Measurements from ENCODE around the gene PCNP.
A peak's percentile ranks its signal among the peaks of the same experiment; 100 is the strongest.
"Not testable (repeated sequence)": the region's sequence is repeated elsewhere in the genome, so short reads cannot be mapped to it uniquely, and the experiment has no call there.

The PCNP gene

DNA sequence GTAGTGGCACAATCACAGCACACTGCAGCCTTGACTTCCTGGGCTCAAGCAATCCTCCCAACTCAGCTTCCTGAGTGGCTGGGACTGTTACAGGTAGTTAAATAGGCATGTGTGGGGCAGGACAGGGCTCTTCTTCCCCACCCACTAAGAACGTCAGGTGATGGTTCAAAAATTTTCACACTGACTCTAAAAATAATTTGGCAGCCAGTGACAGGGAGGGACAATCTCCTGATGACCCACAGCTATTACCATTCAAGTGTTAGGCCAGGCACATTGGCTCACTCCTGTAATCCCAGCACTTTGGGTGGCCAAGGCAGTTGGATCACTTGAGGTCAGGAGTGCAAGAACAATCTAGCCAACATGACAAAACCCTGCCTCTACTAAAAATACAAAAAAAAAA is 24.5 kb upstream of the PCNP start:
- ATAC-seq (no peak), DNase-seq (no peak)
- Mint-ChIP-seq H3K4me3 (no peak overlapping the region), H3K27me3 (no peaks in the 10 kb centered on the region), H3K27ac (no peak overlapping the region), H3K9me3 (peaks cover 0 to 5% of the 10 kb centered on the region in 2 donors), H3K4me1 (peaks cover under 1% of the 10 kb centered on the region)

DNA sequence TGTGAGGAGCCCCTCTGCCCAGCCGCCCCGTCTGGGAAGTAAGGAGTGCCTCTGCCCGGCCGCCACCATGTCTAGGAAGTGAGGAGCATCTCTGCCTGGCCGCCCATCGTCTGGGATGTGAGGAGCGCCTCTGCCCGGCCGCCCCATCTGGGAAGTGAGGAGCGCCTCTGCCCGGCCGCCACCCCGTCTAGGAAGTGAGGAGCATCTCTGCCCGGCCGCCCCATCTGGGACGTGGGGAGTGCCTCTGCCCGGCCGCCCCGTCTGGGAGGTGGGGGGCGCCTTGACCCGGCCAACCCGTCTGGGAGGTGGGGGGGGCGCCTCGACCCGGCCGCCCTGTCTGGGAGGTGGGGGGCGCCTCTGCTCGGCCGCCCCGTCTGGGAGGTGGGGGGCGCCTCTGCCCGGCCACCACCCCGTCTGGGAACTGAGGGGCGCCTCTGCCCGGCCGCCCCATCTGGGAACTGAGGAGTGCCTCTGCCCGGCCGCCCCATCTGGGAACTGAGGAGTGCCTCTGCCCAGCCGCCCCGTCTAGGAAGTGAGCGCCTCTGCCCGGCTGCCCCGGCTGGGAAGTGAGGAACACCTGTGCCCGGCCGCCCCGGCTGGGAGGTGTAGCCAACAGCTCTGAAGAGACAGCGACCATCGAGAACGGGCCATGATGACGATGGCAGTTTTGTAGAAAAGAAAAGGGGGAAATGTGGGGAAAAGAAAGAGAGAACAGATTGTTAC is 22.5 kb upstream of the PCNP start:
- not testable (repeated sequence) for H3K9me3 Mint-ChIP-seq, H3K4me3 Mint-ChIP-seq, H3K4me1 Mint-ChIP-seq, DNase-seq, H3K27me3 Mint-ChIP-seq
- ATAC-seq, result peak; percentile 82
- H3K27ac Mint-ChIP-seq, result peak overlapping the region in 1 of 2 donors; percentile 12

DNA sequence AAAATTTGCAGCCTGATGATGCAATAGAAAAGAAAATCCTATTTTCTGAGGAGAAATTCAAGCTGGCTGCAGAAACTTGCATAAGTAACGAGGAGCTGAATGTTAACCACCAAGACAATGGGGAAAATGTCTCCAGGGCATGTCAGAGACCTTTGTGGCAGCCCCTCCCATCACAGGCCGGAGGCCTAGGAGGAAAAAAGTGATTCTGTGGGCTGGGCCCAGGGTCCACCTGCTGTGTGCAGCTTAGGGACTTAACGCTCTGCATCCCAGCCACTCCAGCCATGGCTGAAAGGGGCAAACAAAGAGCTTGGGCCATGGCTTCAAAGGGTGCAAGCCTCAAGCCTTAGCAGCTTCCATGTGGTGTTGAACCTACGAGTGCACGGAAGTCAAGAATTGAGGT is 20.6 kb upstream of the PCNP start:
- ATAC-seq, DNase-seq, H3K27me3 Mint-ChIP-seq, H3K4me1 Mint-ChIP-seq, H3K4me3 Mint-ChIP-seq, H3K27ac Mint-ChIP-seq, H3K9me3 Mint-ChIP-seq: not testable (repeated sequence)

DNA sequence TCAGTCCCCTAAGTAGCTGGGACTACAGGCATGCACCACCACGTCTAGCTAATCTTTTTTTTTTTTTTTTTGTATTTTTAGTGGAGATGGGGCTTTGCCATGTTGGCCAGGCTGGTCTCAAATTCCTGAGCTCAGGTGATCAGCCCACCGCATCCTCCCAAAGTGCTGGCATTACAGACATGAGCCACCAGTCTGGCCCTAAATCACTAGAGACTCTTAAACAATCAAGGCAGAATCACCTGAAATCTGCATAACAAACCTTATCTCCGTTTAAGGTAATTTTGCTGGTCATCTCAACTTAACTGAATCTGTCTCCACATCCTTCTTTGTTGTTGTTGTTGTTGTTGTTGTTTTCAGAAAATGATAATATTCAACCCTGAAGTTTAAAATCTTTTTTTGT is 17.9 kb upstream of the PCNP start:
- Mint-ChIP-seq H3K4me3 (no peak overlapping the region), H3K4me1 (peaks cover 8% of the 10 kb centered on the region), H3K27ac (no peak overlapping the region), H3K9me3 (peaks cover 0 to 5% of the 10 kb centered on the region in 2 donors), H3K27me3 (peaks cover 8% of the 10 kb centered on the region)
- no peak for DNase-seq
- ATAC-seq, result no peak

DNA sequence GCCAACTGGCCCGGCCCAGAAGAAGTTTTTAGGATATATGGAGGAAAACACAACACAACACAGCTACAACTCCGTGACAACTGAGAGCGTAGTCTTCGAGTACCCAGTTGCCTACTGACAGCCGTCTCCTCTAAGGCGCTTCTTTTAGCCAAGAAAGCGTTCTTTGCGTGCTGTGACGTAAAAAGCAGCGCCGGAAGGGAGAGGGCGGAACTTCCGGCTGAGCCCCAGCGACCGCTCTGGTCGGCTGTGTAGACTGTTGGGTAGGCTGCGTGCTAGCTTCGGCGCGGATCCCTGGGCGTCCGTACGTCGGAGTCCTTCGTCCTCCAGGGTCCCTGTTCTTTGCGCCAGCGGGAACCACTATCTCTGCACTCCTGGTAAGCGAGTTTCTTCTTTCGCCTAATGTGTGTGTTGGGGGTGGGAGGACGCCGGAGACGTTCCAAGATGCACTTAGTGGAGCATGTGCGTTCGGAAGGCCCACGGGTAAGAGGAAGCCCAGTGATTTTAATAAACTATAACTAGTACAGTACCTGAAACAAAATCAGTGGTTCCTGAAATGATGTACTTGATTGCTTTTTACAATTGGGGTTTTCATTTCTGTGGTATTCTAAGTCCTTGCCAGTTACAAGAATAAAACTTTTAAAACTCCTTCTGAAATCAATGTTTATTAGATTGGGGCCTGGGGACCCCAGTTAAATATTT is 12.2 kb upstream of the PCNP start, which contains the start of gene TRMT10C:
TRMT10C (plus strand) TSS at position 239 of the 699 bp plus-strand sequence. CDS start 2,914 bp downstream, outside the sequence.
- peaks cover 4% of the 10 kb centered on the region for H3K27me3 Mint-ChIP-seq
- peak; percentile 99 for ATAC-seq
- peaks cover 37% of the 10 kb centered on the region for H3K4me1 Mint-ChIP-seq
- H3K4me3 Mint-ChIP-seq, result peak within 1 kb of the TSS; percentile 96 to 97
- no peaks in the 10 kb centered on the region for H3K9me3 Mint-ChIP-seq
- DNase-seq, result peak; percentile 88 to 94
- peak within 1 kb of the TSS; percentile 98 for H3K27ac Mint-ChIP-seq

DNA sequence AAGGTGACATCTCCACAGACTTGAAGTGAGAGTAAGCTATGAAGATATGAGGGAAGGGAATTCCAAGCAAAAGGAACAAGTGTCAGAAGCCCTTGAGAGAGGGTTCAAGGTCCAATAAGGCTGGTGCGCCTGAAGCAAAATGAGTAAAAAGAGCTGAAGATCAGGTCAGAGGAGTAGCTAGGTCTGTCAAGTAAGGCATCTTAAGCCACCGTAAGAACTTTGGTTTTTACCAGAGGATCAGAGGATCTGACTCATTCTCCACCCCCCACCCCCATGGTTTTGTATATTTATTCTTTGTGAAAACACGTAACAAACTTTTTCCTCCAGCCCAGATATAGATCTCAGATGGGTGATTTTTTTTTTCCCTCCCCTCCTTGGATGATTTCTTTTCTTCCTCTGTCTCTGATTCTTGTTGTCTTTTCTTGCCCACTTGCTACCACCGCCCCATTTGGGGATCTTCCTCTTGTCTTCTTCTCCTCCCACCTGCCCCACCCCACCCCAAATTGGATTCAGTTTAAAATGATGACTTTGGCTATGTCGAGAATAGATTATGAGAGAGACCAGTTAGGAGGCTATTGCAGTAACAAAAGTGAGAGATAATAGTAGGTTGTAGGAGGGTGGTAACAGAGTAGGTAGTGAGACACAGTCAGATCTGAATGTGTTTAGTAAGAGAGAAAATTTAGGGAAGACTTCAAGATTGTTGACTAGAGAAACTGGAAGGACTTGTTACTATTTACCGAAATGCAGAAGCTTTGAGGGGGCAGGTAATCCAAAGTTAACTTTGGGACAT is 6.3 kb upstream of the PCNP start:
- no peaks in the 10 kb centered on the region for H3K9me3 Mint-ChIP-seq
- peak; percentile 84 for ATAC-seq
- H3K27me3 Mint-ChIP-seq, result no peaks in the 10 kb centered on the region
- H3K4me3 Mint-ChIP-seq, result peak overlapping the region in 1 of 2 donors; percentile 23
- no peak for DNase-seq
- H3K4me1 Mint-ChIP-seq, result peaks cover 74% of the 10 kb centered on the region
- peak overlapping the region in 1 of 2 donors; percentile 73 for H3K27ac Mint-ChIP-seq

DNA sequence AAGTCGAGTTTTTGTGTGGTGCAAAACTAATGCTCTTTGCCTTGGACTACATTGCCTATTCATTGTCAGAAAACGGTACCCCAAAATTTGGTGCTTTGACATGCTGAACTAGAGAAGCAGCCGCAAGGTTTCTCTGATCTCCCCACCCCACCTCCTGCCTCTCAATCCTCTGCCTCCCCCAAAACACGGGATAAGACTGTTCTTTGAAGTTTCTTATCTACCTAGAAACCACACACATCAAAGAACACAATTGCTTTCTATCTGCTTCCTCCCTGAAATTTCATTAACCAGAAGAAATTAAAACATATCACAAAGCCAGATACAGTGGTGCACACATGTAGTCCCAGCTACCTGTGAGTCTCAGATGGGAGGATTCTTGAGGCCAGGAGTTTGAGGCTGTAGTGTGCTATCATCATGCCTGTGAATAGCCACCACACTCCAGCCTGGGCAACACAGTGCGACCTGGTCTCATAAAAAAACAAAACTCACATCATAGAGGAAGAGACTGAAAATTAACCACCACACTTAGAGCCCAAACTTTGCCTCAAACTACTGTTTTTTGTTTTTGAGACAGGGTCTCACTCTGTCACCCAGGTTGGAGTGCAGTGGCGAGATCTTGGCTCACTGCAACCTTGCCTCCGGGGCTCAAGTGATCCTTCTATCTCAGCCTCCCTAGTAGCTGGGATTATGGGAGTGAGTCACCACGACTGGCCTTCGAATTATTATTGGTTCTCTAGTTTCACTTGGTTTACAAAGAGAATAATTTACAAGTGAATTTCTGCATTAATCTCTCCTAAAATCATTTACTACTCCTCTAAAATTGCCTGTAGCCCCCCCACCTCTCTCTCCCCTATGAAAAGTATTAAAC is 2.7 kb upstream of the PCNP start:
- no peaks in the 10 kb centered on the region for H3K9me3 Mint-ChIP-seq
- H3K27ac Mint-ChIP-seq, result peak overlapping the region; percentile 32 to 74
- H3K4me3 Mint-ChIP-seq, result peak overlapping the region; percentile 69 to 71
- H3K4me1 Mint-ChIP-seq, result peaks cover 74% of the 10 kb centered on the region
- H3K27me3 Mint-ChIP-seq, result no peaks in the 10 kb centered on the region
- no peak for DNase-seq
- no peak for ATAC-seq

DNA sequence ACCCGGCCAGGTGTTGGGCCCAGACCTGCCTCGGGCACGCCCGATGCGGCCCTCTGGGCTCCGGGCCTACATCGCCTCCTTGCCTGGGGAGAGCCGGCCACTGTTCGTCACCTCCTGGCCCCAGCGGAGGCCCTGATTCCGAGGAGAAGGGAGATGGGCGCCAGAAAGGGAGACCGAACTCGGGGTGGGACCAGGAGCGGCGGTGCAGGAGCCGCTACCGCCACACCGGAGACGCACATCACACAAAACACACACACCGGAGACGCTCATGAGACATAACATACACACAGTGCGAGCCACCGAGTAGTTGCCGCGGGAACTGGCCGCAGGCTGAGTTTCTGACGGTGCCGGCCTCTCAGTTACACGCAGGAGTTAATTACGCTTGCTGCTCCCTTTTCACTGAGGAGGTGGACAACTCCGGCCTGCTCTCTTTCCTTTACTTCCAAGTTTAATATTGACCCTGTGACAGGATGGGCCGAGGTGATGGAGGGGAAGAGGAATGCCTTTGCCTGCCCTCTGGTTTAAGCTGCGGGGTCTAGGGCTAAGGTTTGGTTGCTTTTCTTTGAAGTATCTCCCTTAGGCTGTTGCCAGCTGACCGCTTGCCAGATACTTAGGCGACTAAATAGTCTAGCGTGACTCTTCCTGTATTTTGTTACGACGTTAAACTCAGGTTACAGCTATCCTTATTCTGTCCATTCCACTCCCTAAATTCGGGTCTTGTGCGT is 570 bp downstream of the PCNP start:
- peak overlapping the region; percentile 99 to 100 for H3K27ac Mint-ChIP-seq
- peak overlapping the region; percentile 88 to 93 for H3K4me3 Mint-ChIP-seq
- ATAC-seq (peak; percentile 71), DNase-seq (peak; percentile 68 to 72)
- H3K4me1 Mint-ChIP-seq, result peaks cover 67% of the 10 kb centered on the region
- no peaks in the 10 kb centered on the region for H3K9me3 Mint-ChIP-seq
- no peaks in the 10 kb centered on the region for H3K27me3 Mint-ChIP-seq

DNA sequence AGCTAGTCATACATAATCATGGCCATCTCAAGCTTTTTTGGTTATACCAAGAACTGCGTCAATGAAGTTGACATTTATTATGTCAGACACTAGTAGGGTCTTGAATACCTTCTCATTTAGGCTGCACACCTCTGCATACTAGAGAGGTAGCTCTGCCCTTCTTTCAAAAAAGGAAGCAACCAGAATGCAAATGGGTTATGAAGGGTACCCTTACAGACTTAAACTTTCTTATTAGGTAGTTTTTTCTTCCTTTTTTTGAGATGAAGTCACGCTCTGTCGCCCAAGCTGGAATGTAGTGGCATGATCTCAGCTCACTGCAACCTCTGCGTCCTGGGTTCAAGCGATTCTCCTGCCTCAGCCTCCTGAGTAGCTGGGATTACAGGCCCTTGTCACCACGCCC is 3.3 kb downstream of the PCNP start:
- ATAC-seq (no peak), DNase-seq (no peak)
- H3K4me1 Mint-ChIP-seq, result peaks cover 48% of the 10 kb centered on the region
- no peak overlapping the region for H3K27ac Mint-ChIP-seq
- H3K9me3 Mint-ChIP-seq, result no peaks in the 10 kb centered on the region
- peak overlapping the region in 1 of 2 donors; percentile 15 for H3K4me3 Mint-ChIP-seq
- no peaks in the 10 kb centered on the region for H3K27me3 Mint-ChIP-seq

DNA sequence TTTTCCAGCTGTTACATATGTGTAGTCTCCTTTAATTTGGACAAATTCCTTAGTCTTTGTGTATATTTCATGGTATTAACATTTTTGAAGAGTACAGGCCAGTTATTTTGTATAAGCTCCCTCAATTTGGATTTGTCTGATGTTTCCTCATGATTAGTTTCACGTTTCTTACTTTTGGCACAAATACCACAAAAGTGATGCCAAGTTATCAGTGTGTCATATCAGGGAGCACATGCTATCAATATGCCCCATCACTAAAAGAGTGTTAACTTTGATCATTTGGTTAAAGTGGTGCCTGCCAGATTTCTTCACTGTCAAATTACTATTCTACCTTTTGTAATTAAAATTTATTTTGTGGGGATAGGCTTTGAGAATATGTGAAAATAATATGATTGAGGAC is 14.6 kb downstream of the PCNP start:
- peaks cover 25% of the 10 kb centered on the region for H3K4me1 Mint-ChIP-seq
- ATAC-seq, result no peak
- H3K27me3 Mint-ChIP-seq, result no peaks in the 10 kb centered on the region
- DNase-seq, result no peak
- peak overlapping the region in 1 of 2 donors; percentile 14 for H3K27ac Mint-ChIP-seq
- H3K4me3 Mint-ChIP-seq, result no peak overlapping the region
- H3K9me3 Mint-ChIP-seq, result no peaks in the 10 kb centered on the region

DNA sequence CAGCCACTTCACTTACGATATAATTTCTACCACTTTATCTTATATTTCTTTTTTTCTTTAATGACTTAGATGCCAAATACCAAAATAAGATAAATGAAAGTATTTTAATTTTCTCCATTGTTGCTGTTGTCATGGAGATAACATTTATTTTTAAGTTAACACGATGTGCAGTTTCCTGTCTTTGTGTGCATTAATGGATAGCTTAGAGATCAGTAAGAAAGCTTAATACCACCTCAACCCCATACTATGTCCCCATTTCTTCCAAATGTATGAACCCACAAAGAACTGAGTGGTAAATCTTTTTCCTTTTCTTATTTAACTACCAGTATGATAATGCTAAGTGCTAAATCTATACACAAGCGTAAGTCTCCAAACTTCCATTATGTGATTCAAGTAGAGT is 17.1 kb downstream of the PCNP start:
- no peak for DNase-seq
- H3K27ac Mint-ChIP-seq, result peak overlapping the region in 1 of 2 donors; percentile 34
- H3K4me1 Mint-ChIP-seq, result peaks cover 18% of the 10 kb centered on the region
- H3K4me3 Mint-ChIP-seq, result no peak overlapping the region
- H3K27me3 Mint-ChIP-seq, result no peaks in the 10 kb centered on the region
- no peak for ATAC-seq
- H3K9me3 Mint-ChIP-seq, result no peaks in the 10 kb centered on the region

DNA sequence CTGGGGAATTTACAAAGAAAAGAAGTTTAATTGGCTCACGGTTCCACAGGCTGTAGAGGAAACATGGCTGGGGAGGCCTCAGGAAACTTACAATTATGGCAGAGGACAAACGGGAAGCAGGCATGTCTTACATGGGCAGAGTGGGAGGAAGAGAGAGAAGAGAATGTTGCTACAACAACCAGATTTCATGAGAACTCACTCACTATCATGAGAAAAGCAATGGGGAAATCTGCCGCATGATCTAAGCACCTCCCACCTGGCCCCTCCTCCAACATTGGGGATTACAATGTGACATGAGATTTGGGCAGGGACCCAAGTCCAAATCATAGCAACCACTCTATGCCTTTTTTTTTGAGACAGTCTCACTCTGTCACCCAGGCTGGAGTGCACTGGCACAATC is 28.8 kb downstream of the PCNP start:
- H3K4me1 Mint-ChIP-seq, result no peaks in the 10 kb centered on the region
- no peak overlapping the region for H3K27ac Mint-ChIP-seq
- no peak for ATAC-seq

DNA sequence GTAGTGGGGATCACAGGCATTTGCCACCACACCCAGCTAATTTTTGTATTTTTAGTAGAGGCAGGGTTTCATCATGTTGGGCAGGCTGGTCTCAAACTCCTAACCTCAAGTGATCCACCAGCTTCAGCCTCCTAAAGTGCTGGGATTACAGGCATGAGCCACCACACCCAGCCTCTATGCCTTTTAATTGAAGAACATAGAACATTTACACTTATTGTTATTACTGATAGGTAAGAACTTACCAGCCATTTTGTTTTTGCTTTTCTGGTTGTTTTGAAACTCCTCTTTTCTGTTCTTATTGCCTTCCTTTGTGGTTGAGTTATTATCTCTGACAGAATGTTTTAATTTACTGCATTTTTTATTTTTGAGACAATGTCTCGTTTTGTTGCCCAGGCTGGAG is 29.2 kb downstream of the PCNP start:
- Mint-ChIP-seq H3K4me1 (no peaks in the 10 kb centered on the region), H3K4me3 (no peak overlapping the region), H3K27me3 (no peaks in the 10 kb centered on the region), H3K9me3 (no peaks in the 10 kb centered on the region), H3K27ac (peak overlapping the region in 1 of 2 donors; percentile 85)
- ATAC-seq, result no peak
- no peak for DNase-seq

More for the DNA sequence above, 28.8 kb downstream of the PCNP start:
- no peak for DNase-seq
- no peaks in the 10 kb centered on the region for H3K9me3 Mint-ChIP-seq
- no peaks in the 10 kb centered on the region for H3K27me3 Mint-ChIP-seq
- no peak overlapping the region for H3K4me3 Mint-ChIP-seq

DNA sequence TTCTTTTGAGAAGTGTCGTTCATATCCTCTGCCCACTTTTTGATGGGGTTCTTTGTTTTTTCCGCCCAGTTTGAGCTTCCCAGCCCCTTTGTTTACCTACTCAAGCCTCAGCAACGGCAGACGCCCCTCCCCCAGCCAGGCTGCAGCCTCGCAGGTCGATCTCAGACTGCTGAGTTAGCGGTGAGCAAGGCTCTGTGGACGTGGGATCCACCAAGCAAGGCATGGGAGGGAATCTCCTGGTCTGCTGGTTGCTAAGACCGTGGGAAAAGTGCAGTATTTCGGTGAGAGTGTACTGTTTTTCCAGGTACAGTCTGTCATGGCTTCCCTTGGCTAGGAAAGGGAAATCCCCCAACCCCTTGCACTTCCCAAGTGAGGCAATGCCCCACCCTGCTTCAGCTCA is 31.4 kb downstream of the PCNP start:
- H3K9me3 Mint-ChIP-seq, H3K4me1 Mint-ChIP-seq, H3K4me3 Mint-ChIP-seq, H3K27me3 Mint-ChIP-seq, DNase-seq, H3K27ac Mint-ChIP-seq, ATAC-seq: not testable (repeated sequence)
